Fibroblast of the aortic adventitia (primary cell): ENCODE measurements around the gene PCGF3. TPM values are rescaled to one million over a fixed set of nuclear protein-coding genes. Genes with fewer than 3 reads are reported as not detected.
"Not testable (repeated sequence)": the region's sequence is repeated elsewhere in the genome, so short reads cannot be mapped to it uniquely, and the experiment has no call there.

Source experiments
- DNase-seq: peaks from one replicate; pipeline ENCODE4 v3.0.0-alpha.2; 2010; ENCODE audit warnings: low read depth
- H3K4me3 ChIP-seq: 2 replicates; pipeline ENCODE4 v1.5.1; 2011; ENCODE audit warnings: low read depth, mild to moderate bottlenecking, control low read depth, low read length, moderate library complexity
- CTCF ChIP-seq: IDR thresholded peaks from 2 replicates; pipeline ENCODE4 v1.5.1; 2011; ENCODE audit warnings: mild to moderate bottlenecking, low read length, control low read depth, inconsistent platforms; ENCODE audit not compliant: insufficient read depth
- total RNA-seq: library from RNA; depleted of rRNA; stranded (reverse); fragments of >200 nt; gene quantifications from 2 replicates; pipeline ENCODE4 v1.2.3, GENCODE V29; 2012; ENCODE audit warnings: low replicate concordance

The PCGF3 gene
- total RNA-seq, 1 donor, result 24.2 TPM

GRCh38 chr4:688854-689681 is 16.6 kb upstream of the PCGF3 start, which contains the start of gene SLC49A3:
Gene SLC49A3 (minus strand): TSS chr4:689151. CDS start chr4:689127, 24 bp downstream.
- no peak for DNase-seq
- TF ChIP-seq CTCF, result no peak
- H3K4me3 ChIP-seq, result peak within 1 kb of the TSS; percentile 39

- no peak for TF ChIP-seq CTCF
- no peak overlapping the region for H3K4me3 ChIP-seq
- no peak for DNase-seq
Measured at GRCh38 chr4:689723-690122, 15.9 kb upstream of the PCGF3 start.

DNA sequence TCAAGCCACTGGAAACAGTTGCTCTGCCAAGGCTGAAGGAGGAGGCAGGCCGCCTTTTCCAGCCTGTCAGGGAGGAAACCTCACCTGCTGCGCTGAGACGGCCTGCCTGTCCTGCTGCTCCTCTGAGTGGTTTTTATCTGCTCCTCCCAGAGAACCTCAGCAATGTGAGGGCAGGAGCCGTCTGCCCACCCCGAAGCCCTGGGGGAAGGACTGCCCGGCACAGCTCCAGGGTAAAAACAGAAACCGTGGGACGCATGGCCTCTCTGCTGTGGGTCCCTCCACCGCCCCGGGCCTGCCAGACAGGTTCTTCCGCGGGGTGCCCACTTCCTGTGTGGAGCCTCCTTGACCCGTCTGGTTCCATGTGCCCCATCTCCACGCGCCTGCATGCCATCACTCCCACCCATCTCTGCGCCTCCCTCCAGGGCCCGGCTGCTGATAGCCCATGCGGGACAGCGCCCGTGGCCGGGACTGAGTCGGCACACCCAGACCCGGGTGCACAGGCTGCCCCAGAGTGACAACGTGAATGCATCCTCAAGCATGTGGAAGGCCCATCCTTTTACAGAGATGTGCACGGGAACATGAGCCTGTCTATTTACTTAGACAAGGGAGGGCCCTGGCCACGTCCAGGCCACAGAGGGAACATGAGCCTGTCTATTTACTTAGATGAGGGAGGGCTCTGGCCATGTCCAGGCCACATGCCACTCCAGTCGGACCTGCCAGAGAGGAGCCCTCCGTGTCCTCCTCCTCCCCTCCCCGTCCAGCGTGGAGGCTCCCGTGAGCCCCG is 12.7 kb upstream of the PCGF3 start:
- H3K4me3 ChIP-seq, result no peak overlapping the region
- no peak for TF ChIP-seq CTCF
- no peak for DNase-seq

GRCh38 chr4:694341-694940 is 11.2 kb upstream of the PCGF3 start:
- not testable (repeated sequence) for H3K4me3 ChIP-seq, DNase-seq

GRCh38 chr4:699816-700580 is 5.6 kb upstream of the PCGF3 start:
- DNase-seq, result no peak
- TF ChIP-seq CTCF, result no peak
- no peak overlapping the region for H3K4me3 ChIP-seq

GRCh38 chr4:700587-701264 is 4.9 kb upstream of the PCGF3 start:
- DNase-seq, result no peak
- H3K4me3 ChIP-seq, result no peak overlapping the region
- no peak for TF ChIP-seq CTCF
